K562 treated with DMSO at 1 percent for 24 hours (cell line): ENCODE measurements around the gene SMG5. TPM values are rescaled to one million over a fixed set of nuclear protein-coding genes. Genes with fewer than 3 reads are reported as not detected.

ENCODE experiments used
- total RNA-seq: library from RNA; unstranded; fragments of 300-600 nt; gene quantifications from 2 replicates; pipeline ENCODE4 v1.2.3, GENCODE V29; 2022; ENCODE audit warnings: low read depth; ENCODE audit not compliant: insufficient read depth

The SMG5 gene, protein sequence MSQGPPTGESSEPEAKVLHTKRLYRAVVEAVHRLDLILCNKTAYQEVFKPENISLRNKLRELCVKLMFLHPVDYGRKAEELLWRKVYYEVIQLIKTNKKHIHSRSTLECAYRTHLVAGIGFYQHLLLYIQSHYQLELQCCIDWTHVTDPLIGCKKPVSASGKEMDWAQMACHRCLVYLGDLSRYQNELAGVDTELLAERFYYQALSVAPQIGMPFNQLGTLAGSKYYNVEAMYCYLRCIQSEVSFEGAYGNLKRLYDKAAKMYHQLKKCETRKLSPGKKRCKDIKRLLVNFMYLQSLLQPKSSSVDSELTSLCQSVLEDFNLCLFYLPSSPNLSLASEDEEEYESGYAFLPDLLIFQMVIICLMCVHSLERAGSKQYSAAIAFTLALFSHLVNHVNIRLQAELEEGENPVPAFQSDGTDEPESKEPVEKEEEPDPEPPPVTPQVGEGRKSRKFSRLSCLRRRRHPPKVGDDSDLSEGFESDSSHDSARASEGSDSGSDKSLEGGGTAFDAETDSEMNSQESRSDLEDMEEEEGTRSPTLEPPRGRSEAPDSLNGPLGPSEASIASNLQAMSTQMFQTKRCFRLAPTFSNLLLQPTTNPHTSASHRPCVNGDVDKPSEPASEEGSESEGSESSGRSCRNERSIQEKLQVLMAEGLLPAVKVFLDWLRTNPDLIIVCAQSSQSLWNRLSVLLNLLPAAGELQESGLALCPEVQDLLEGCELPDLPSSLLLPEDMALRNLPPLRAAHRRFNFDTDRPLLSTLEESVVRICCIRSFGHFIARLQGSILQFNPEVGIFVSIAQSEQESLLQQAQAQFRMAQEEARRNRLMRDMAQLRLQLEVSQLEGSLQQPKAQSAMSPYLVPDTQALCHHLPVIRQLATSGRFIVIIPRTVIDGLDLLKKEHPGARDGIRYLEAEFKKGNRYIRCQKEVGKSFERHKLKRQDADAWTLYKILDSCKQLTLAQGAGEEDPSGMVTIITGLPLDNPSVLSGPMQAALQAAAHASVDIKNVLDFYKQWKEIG
- total RNA-seq: 63.6 and 66.7 TPM in 2 replicates

GRCh38 chr1:156282479-156283222 lies at the start of gene SMG5:
Gene SMG5, minus strand, starts transcription at chr1:156282825. Its CDS starts 145 bp downstream, at chr1:156282680.

DNA sequence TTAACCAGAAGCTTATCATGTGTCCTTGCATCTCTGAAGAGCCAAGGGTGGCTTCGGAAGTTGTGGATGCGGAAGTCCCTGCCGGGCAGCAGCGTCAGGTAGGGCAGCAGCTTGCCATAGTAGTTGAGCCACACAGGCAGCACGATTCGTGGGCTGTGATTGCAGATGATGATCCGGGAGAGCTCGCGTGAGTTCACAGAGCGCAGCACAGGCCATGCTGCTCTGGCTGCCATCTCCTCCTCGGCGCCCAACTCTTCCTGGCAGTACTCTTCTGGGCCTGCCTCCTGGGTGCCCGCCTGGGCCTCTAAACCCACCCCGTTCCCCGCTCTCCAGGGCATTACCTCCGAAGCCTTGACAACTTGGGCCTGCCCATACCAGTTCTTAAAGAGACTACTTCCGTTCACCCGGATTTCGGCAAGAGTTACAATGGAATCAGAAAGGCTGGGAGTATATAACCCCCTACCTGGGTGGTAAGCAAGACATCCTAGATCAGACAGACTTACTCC lies 16.3 kb upstream of the SMG5 start, which contains the start of gene VHLL:
Gene VHLL (minus strand): TSS at position 456 of the 506 bp plus-strand sequence. CDS start 118 bp downstream, at position 338.

DNA sequence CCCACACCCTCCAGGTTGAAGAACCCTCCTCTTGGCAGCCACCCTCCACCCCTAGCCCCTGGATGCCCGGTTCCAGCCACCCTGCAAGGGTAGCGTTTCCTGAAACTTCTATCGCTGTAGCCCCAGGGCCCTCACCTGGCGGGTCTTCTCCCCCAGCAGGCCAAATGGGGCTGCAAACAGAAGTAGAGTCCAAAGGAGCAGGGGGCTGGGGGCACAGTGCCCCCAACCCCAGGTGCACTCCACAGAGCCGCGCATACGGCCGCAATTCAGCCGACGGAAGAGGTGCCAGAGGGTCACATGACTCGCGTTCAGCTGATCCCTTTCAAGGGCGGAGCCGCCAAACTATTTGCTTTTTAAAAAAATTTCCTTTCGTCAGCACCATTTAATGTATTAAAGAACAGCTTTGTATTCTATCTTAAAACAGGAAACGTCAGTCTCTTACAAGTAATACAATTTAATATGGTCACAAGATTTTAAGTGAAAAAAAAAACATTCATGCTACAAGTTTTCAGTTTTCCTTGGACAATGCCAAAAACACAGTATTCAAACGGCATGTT lies 12.8 kb upstream of the SMG5 start, which contains the start of gene GLMP:
Gene GLMP (minus strand): TSS at position 289 of the 557 bp plus-strand sequence. CDS start 34 bp downstream, at position 255.

DNA sequence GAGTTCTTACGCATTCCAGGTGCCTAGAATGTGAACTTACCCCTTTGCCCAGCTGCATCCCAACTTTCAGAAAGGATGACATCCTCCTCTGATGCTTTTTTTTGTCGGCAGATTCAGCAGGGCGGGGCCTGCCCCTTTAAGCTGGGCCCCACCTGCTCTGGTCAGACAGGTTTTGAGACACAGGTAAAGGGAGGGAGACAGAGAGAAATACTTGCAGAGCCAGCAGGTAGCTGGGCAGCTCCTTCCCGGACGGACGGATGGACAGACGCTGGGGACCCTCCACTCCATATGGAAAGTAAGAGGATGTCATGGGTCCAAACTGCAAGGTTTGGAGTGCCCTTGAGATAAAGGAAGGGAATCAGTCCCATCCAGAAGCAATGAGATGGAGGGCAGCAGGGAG lies 1.5 kb upstream of the SMG5 start, which contains the start of gene TMEM79:
Gene TMEM79 (plus strand): TSS at position 214 of the 400 bp plus-strand sequence. CDS start 902 bp downstream, outside the sequence.

DNA sequence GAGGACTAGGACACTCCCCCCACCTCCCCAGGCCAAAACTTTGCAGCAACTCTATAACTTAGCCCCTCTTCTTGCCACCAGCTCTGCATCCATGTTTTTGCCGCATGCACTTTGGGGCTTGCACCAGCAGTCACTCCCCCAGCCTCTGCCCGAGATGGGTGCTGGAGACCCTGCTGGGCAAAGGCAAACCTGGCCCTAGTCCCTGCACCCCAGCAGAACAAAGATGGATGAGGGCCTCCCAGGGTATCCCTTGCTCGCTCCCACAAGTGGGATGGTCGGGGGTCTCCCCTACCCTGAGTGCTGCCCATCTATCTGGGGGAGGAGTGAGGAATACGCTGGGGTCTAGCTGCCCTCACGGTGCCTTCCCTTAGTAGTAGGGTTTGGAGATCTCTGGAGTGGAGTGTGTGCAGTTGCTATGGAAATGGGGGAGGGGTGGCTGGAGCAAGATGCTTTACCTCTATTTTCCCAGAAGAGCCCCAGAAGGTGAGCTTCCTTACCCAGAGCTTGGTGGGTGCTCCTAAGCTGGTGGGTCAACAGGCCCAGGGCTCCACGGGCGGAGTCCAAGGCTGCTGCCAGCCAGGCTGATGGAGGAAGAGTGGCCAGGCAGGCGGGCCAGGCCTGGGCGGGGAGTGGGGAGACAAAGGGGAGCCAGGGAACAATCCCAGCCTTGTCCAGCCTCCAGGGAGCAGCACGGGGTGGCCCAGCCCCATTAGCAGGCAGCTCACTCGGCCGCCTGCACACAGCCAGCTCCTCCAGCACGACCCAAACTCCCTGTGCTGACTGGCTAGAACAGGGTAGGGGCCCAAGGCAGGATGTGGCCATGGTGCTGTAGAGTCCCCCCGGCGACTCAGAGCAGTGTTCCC lies 34.9 kb downstream of the SMG5 start, which contains the start of gene PAQR6:
Gene PAQR6 (minus strand): TSS at position 597 of the 863 bp plus-strand sequence. CDS start 1,325 bp downstream, outside the sequence.

GRCh38 chr1:156241926-156242325 lies 40.7 kb downstream of the SMG5 start, which contains the start of gene BGLAP:
Gene BGLAP, plus strand, starts transcription at chr1:156242184. Its CDS starts 48 bp downstream, at chr1:156242232.

DNA sequence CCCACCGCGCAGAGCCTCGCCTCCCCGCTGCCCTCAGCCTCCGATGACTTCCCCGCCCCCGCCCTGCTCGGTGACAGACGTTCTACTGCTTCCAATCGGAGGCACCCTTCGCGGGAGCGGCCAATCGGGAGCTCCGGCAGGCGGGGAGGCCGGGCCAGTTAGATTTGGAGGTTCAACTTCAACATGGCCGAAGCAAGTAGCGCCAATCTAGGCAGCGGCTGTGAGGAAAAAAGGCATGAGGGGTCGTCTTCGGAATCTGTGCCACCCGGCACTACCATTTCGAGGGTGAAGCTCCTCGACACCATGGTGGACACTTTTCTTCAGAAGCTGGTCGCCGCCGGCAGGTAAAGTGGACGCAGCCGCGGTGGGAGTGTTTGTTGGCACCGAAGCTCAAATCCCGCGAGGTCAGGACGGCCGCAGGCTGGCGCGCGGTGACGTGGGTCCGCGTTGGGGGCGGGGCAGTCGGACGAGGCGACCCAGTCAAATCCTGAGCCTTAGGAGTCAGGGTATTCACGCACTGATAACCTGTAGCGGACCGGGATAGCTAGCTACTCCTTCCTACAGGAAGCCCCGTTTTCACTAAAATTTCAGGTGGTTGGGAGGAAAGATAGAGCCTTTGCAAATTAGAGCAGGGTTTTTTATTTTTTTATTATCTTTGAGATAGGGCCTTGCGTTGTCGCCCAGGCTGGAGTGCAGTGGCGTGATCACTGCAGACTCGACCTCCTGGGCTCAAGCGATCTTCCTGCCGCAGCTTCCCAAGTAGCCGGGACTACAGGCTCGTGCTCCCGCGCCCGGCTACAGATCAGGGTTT lies 69.6 kb downstream of the SMG5 start, which contains the start of gene PMF1:
Gene PMF1 (plus strand): TSS at position 175 of the 811 bp plus-strand sequence. CDS start 9 bp downstream, at position 184.

Other genes with a start within 250 kb of the SMG5 start
- 50.3 and 55.1 TPM in 2 replicates for gene UBQLN4, start 229.0 kb downstream of the SMG5 start, total RNA-seq
- 99.4 and 118 TPM in 2 replicates for gene LAMTOR2, start 228.0 kb downstream of the SMG5 start, total RNA-seq
- gene RAB25, start 221.7 kb downstream of the SMG5 start, total RNA-seq: 1.3 TPM in 1 of 2 replicates, not detected in the other
- 2.8 and 5.1 TPM in 2 replicates for gene MEX3A, start 200.4 kb downstream of the SMG5 start, total RNA-seq
- gene LMNA, start 168.1 kb downstream of the SMG5 start, total RNA-seq: 358 and 396 TPM in 2 replicates
- gene SEMA4A, start 129.2 kb downstream of the SMG5 start, total RNA-seq: 0.74 and 0.78 TPM in 2 replicates
- gene SLC25A44, start 88.7 kb downstream of the SMG5 start, total RNA-seq: 13.2 and 26.6 TPM in 2 replicates
- gene PMF1, start 69.8 kb downstream of the SMG5 start, total RNA-seq: 103 and 109 TPM in 2 replicates
- 1.1 TPM in 1 of 2 replicates, not detected in the other for gene BGLAP, start 40.6 kb downstream of the SMG5 start, total RNA-seq
- 3.2 and 4.4 TPM in 2 replicates for gene PAQR6, start 34.8 kb downstream of the SMG5 start, total RNA-seq
- 6.7 and 8.4 TPM in 2 replicates for gene TMEM79, start 1.5 kb upstream of the SMG5 start, total RNA-seq
- gene GLMP, start 12.9 kb upstream of the SMG5 start, total RNA-seq: 33.6 and 40.0 TPM in 2 replicates
- not detected in 2 replicates for gene VHLL, start 16.5 kb upstream of the SMG5 start, total RNA-seq
- 299 and 322 TPM in 2 replicates for gene CCT3, start 55.5 kb upstream of the SMG5 start, total RNA-seq
- 2.1 TPM in 1 of 2 replicates, not detected in the other for gene TSACC, start 55.7 kb upstream of the SMG5 start, total RNA-seq
- not detected in 2 replicates for gene RHBG, start 86.4 kb upstream of the SMG5 start, total RNA-seq
- 12.9 and 13.0 TPM in 2 replicates for gene MEF2D, start 217.9 kb upstream of the SMG5 start, total RNA-seq